Left lung (tissue), 10 donors: ENCODE measurements around the gene NFAT5. TPM values are rescaled to one million over a fixed set of nuclear protein-coding genes. Genes with fewer than 3 reads are reported as not detected.

Source experiments
- ATAC-seq: fragments of 200-7000 bp; cut with Tn5 transposase; one replicate; pipeline ENCODE4 v1.9.1; 2020; ENCODE audit warnings: moderate library complexity
- DNase-seq, 4 donors: peaks; one replicate each; pipeline ENCODE4 v3.0.0-alpha.2; 2013 to 2020
- H3K27ac ChIP-seq, 2 donors: fragments of 200-600 bp; sonication (generic) in 1 of 2; one replicate each; pipeline versions ENCODE4 v1.5.0 to v1.8.0; 2020 to 2021
- H3K27me3 ChIP-seq, 2 donors: fragments of 200-600 bp; sonication (generic) in 1 of 2; one replicate each; pipeline versions ENCODE4 v1.5.0 to v1.8.0; 2020 to 2021
- H3K36me3 ChIP-seq, 2 donors: fragments of 200-600 bp; sonication (generic) in 1 of 2; one replicate each; pipeline versions ENCODE4 v1.5.0 to v1.8.0; 2020 to 2021
- H3K4me1 ChIP-seq, 2 donors: fragments of 200-600 bp; one replicate each; pipeline ENCODE4 v1.8.0; 2021
- H3K4me3 ChIP-seq, 2 donors: fragments of 200-600 bp; sonication (generic) in 1 of 2; one replicate each; pipeline versions ENCODE4 v1.5.0 to v1.8.0; 2020 to 2021; ENCODE audit warnings: mild to moderate bottlenecking in 1 of 2
- H3K9me3 ChIP-seq, 2 donors: fragments of 200-600 bp; sonication (generic) in 1 of 2; one replicate each; pipeline versions ENCODE4 v1.5.0 to v1.8.0; 2020 to 2021
- CTCF ChIP-seq, 2 donors: fragments of 200-600 bp; sonication (generic) in 1 of 2; IDR thresholded peaks; one replicate each; pipeline versions ENCODE4 v1.5.0 to v1.8.0; 2021; ENCODE audit warnings: antibody characterized with exemption in 2 of 2
- intact Hi-C, 2 donors: fragments of 100-400 bp; cut with DNase I; formaldehyde crosslinking; loops; one replicate each; pipeline versions ENCODE4 v1.11.2 to v1.14.2; 2022
- polyA plus RNA-seq, 6 donors: library from polyadenylated mRNA; unstranded; fragments of 120-200 nt; gene quantifications; one replicate each; pipeline ENCODE4 v1.2.1, GENCODE V29; 2013; ENCODE audit not compliant: insufficient read length in 6 of 6
- total RNA-seq, 2 donors: library from RNA; stranded (reverse); fragmentation: NEBNext Ultra II Directional; extraction: Animal tissue kit (Norgen Biotek cat#: 25700); gene quantifications; one replicate each; pipeline ENCODE4 v1.2.1, GENCODE V29; 2021
- donor health status: DM: no; HTN: yes; CAD: no.
- donor health status: DM: no; HTN: no; CAD: no.

Gene NFAT5
- total and polyA plus RNA-seq, 8 donors, result 44.8 to 66.0 (median 57.9) TPM

GRCh38 chr16:69618307-69618706, 52.5 kb downstream of the NFAT5 start:
- TF ChIP-seq CTCF (IDR thresholded peaks at IDR 0.05), result no peak
- intact Hi-C loops, result no loop called here
- Histone ChIP-seq H3K9me3 (no peaks in the 10 kb centered on the region), H3K4me1 (peaks cover 13 to 45% of the 10 kb centered on the region in 2 donors), H3K27me3 (no peaks in the 10 kb centered on the region), H3K36me3 (no peaks in the 10 kb centered on the region), H3K27ac (no peak overlapping the region), H3K4me3 (no peak overlapping the region)
- DNase-seq, result no peak
- peak; percentile 25 for ATAC-seq

- no peak for TF ChIP-seq CTCF (IDR thresholded peaks at IDR 0.05)
- ATAC-seq (no peak), DNase-seq (no peak)
- intact Hi-C loops, result no loop called here
- Histone ChIP-seq H3K36me3 (no peaks in the 10 kb centered on the region), H3K27ac (peak overlapping the region in 1 of 2 donors; percentile 18), H3K4me1 (peaks cover 9 to 41% of the 10 kb centered on the region in 2 donors), H3K9me3 (no peaks in the 10 kb centered on the region), H3K27me3 (no peaks in the 10 kb centered on the region), H3K4me3 (no peak overlapping the region)
Measured at GRCh38 chr16:69618721-69619120, 53.0 kb downstream of the NFAT5 start.

- peak; percentile 34 for ATAC-seq
- Histone ChIP-seq H3K27me3 (no peaks in the 10 kb centered on the region), H3K27ac (peak overlapping the region in 1 of 2 donors; percentile 18), H3K4me3 (no peak overlapping the region), H3K36me3 (no peaks in the 10 kb centered on the region), H3K4me1 (peaks cover 8 to 33% of the 10 kb centered on the region in 2 donors), H3K9me3 (no peaks in the 10 kb centered on the region)
- DNase-seq, result no peak
- TF ChIP-seq CTCF (IDR thresholded peaks at IDR 0.05), result no peak
- intact Hi-C loops, result no loop called here
Measured at GRCh38 chr16:69619514-69619913, 53.7 kb downstream of the NFAT5 start.

GRCh38 chr16:69620573-69620972, 54.8 kb downstream of the NFAT5 start:
- Histone ChIP-seq H3K36me3 (no peaks in the 10 kb centered on the region), H3K27me3 (no peaks in the 10 kb centered on the region), H3K27ac (no peak overlapping the region), H3K9me3 (no peaks in the 10 kb centered on the region), H3K4me1 (peaks cover 8 to 33% of the 10 kb centered on the region in 2 donors), H3K4me3 (no peak overlapping the region)
- DNase-seq, result no peak
- intact Hi-C loops, result no loop called here
- ATAC-seq, result peak; percentile 22
- no peak for TF ChIP-seq CTCF (IDR thresholded peaks at IDR 0.05)

- no peak for ATAC-seq
Measured at GRCh38 chr16:69621225-69621624, 55.5 kb downstream of the NFAT5 start.

More at GRCh38 chr16:69621225-69621624, 55.5 kb downstream of the NFAT5 start:
- Histone ChIP-seq H3K27ac (no peak overlapping the region), H3K4me1 (peaks cover 8 to 33% of the 10 kb centered on the region in 2 donors), H3K27me3 (no peaks in the 10 kb centered on the region), H3K36me3 (peaks cover 0 to 2% of the 10 kb centered on the region in 2 donors), H3K4me3 (no peak overlapping the region), H3K9me3 (no peaks in the 10 kb centered on the region)
- intact Hi-C loops, result no loop called here
- no peak for DNase-seq
- no peak for TF ChIP-seq CTCF (IDR thresholded peaks at IDR 0.05)
